HepG2 (cell line): Measurements from ENCODE around the gene MRPL36. TPM values are rescaled to one million over a fixed set of nuclear protein-coding genes. Genes with fewer than 3 reads are reported as not detected.

Experiments used
- BRCA1 ChIP-seq: sonication (generic); formaldehyde crosslinking; IDR thresholded peaks from 2 replicates; pipeline ENCODE4 v1.4.0; 2020; ENCODE audit warnings: missing genetic modification reagents
- CCDC6 ChIP-seq: sonication (generic); formaldehyde crosslinking; IDR thresholded peaks from 2 replicates; pipeline ENCODE4 v1.8.1; 2022; ENCODE audit warnings: mild to moderate bottlenecking, missing genetic modification reagents, moderate library complexity
- HCFC1 ChIP-seq: fragments of 150-350 bp; IDR thresholded peaks from 2 replicates; pipeline ENCODE4 v1.6.1; 2014; ENCODE audit warnings: low read depth, low read length
- HOXA7 ChIP-seq: sonication (generic); formaldehyde crosslinking; IDR thresholded peaks from 2 replicates; pipeline ENCODE4 v1.8.1; 2022; ENCODE audit warnings: mild to moderate bottlenecking, missing genetic modification reagents, moderate library complexity
- NFE2 ChIP-seq: sonication (generic); formaldehyde crosslinking; IDR thresholded peaks from 2 replicates; pipeline ENCODE4 v1.4.0; 2020; ENCODE audit warnings: missing genetic modification reagents
- NFIB ChIP-seq: sonication (generic); formaldehyde crosslinking; IDR thresholded peaks from 2 replicates; pipeline ENCODE4 v1.9.0; 2021; ENCODE audit warnings: missing genetic modification reagents, mild to moderate bottlenecking, borderline replicate concordance
- NRL ChIP-seq: sonication (generic); formaldehyde crosslinking; IDR thresholded peaks from 2 replicates; pipeline ENCODE4 v1.5.0; 2020; ENCODE audit warnings: missing genetic modification reagents, mild to moderate bottlenecking, moderate library complexity, borderline replicate concordance
- PRPF4 ChIP-seq: fragments of 200-400 bp; formaldehyde crosslinking; IDR thresholded peaks from 2 replicates; pipeline ENCODE4 v1.6.1; 2016; ENCODE audit warnings: low read length, low read depth; ENCODE audit not compliant: poor library complexity, severe bottlenecking
- TRAFD1 ChIP-seq: sonication (generic); formaldehyde crosslinking; IDR thresholded peaks from 2 replicates; pipeline ENCODE4 v1.5.1; 2020; ENCODE audit warnings: missing genetic modification reagents, mild to moderate bottlenecking, borderline replicate concordance
- XBP1 ChIP-seq: sonication (generic); formaldehyde crosslinking; IDR thresholded peaks from 2 replicates; pipeline ENCODE4 v1.5.0; 2020; ENCODE audit warnings: missing genetic modification reagents
- YEATS4 ChIP-seq: sonication (generic); formaldehyde crosslinking; IDR thresholded peaks from 2 replicates; pipeline ENCODE4 v1.4.0; 2020; ENCODE audit warnings: missing genetic modification reagents, borderline replicate concordance
- ZKSCAN8 ChIP-seq: IDR thresholded peaks from 2 replicates; pipeline ENCODE4 v1.6.1; 2016; ENCODE audit warnings: borderline replicate concordance, missing genetic modification reagents, missing compliant biosample characterization
- ZNF367 ChIP-seq: sonication (generic); formaldehyde crosslinking; IDR thresholded peaks from 2 replicates; pipeline ENCODE4 v1.4.0; 2020; ENCODE audit warnings: missing genetic modification reagents, borderline replicate concordance
- ZNF383 ChIP-seq: sonication (generic); formaldehyde crosslinking; IDR thresholded peaks from 2 replicates; pipeline ENCODE4 v1.4.0; 2020; ENCODE audit warnings: missing genetic modification reagents, mild to moderate bottlenecking, borderline replicate concordance
- ZNF484 ChIP-seq: sonication (generic); formaldehyde crosslinking; IDR thresholded peaks from 2 replicates; pipeline ENCODE4 v1.5.1; 2020; ENCODE audit warnings: mild to moderate bottlenecking, low read depth, missing genetic modification reagents, borderline replicate concordance
- ZNF605 ChIP-seq: sonication (generic); formaldehyde crosslinking; IDR thresholded peaks from 2 replicates; pipeline ENCODE4 v1.8.0; 2022; ENCODE audit warnings: mild to moderate bottlenecking, missing genetic modification reagents
- ZNF644 ChIP-seq: IDR thresholded peaks from 2 replicates; pipeline ENCODE4 v1.6.1; 2016; ENCODE audit warnings: low read depth
- polyA plus RNA-seq, 8 experiments: library from polyadenylated mRNA; depleted of rRNA in 3 of 8; stranded (reverse) in 7 of 8; unstranded in 1 of 8; fragments of >200 nt; fragmentation: Illumina TruSeq in 4 of 8; extraction: Trizol in 4 of 8; gene quantifications; 2 replicates each; pipeline versions ENCODE4 v1.2.1 to v1.2.3, GENCODE V29; 2011 to 2016; ENCODE audit warnings: low read depth in 4 of 8, missing spikeins in 1 of 8, mixed read lengths in 1 of 8; ENCODE audit not compliant: insufficient read depth in 1 of 8
- total RNA-seq, 5 experiments: library from RNA; depleted of rRNA; stranded (reverse); fragments of >200 nt; fragmentation: Illumina TruSeq; extraction: Trizol; gene quantifications; 2 replicates each; pipeline ENCODE4 v1.2.3, GENCODE V29; 2016; ENCODE audit warnings: low read depth in 1 of 5
- TF ChIP-seq, protein P1 (sequence below): sonication (generic); formaldehyde crosslinking; IDR thresholded peaks from 2 replicates; pipeline ENCODE4 v1.4.0; 2020; ENCODE audit warnings: missing genetic modification reagents
- TF ChIP-seq, protein P2 (sequence below): IDR thresholded peaks from 2 replicates; pipeline ENCODE4 v1.6.1; 2012; ENCODE audit warnings: low read depth, low read length, improper control_type of control experiment
- TF ChIP-seq, protein P3 (sequence below): sonication (generic); formaldehyde crosslinking; IDR thresholded peaks from 2 replicates; pipeline ENCODE4 v1.4.0; 2020; ENCODE audit warnings: missing genetic modification reagents
- TF ChIP-seq, protein P4 (sequence below): sonication (generic); formaldehyde crosslinking; IDR thresholded peaks from 2 replicates; pipeline ENCODE4 v1.4.0; 2020; ENCODE audit warnings: missing genetic modification reagents
- TF ChIP-seq, protein P5 (sequence below): sonication (generic); formaldehyde crosslinking; IDR thresholded peaks from 2 replicates; pipeline ENCODE4 v1.9.0; 2022; ENCODE audit warnings: low read depth, missing genetic modification reagents

MRPL36 gene
- total and polyA plus RNA-seq, 2 of the 13 experiments (the other 11 are each of a cell fraction or from before 2014, with no cell fraction given), result 71.3 to 113 TPM

DNA sequence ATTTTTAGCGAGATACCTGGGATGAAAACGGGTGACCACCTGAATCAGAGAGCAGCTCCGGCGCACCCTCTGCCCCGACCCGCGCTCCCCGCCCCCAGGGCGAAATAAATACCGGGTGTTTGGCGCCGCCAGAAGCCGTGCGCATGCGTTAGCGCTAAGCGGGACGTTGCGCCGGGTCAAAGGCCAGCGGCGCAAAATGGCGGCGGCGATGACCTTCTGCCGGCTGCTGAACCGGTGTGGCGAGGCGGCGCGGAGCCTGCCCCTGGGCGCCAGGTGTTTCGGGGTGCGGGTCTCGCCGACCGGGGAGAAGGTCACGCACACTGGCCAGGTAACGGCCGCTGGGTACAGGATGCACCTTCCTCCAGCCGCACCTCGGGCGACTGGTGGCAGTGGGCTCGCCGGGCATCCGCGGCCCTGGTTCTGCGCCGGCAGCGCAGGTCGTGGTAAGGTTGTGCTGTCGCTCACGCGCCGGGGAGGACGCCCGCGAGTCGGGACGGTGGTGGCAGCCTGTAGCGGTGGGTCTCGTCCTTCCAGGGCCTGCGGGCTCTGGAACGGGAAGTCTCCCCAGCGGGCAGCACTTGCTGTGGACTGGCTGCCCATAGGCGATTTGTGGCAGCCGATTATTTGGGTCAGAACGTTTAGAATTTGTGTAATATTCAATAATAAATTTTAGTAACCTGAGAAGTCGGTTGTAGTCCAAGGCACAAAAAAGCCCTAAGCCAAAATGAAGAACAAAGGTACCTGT lies 1.8 kb upstream of the MRPL36 start, which contains the start of gene NDUFS6 (continued):
- TF ChIP-seq, protein P1, sequence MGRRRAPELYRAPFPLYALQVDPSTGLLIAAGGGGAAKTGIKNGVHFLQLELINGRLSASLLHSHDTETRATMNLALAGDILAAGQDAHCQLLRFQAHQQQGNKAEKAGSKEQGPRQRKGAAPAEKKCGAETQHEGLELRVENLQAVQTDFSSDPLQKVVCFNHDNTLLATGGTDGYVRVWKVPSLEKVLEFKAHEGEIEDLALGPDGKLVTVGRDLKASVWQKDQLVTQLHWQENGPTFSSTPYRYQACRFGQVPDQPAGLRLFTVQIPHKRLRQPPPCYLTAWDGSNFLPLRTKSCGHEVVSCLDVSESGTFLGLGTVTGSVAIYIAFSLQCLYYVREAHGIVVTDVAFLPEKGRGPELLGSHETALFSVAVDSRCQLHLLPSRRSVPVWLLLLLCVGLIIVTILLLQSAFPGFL (CRISPR knock-in tag), result no peak
- no peak for TF ChIP-seq ZNF383 (CRISPR knock-in tag)
- TF ChIP-seq, protein P2, sequence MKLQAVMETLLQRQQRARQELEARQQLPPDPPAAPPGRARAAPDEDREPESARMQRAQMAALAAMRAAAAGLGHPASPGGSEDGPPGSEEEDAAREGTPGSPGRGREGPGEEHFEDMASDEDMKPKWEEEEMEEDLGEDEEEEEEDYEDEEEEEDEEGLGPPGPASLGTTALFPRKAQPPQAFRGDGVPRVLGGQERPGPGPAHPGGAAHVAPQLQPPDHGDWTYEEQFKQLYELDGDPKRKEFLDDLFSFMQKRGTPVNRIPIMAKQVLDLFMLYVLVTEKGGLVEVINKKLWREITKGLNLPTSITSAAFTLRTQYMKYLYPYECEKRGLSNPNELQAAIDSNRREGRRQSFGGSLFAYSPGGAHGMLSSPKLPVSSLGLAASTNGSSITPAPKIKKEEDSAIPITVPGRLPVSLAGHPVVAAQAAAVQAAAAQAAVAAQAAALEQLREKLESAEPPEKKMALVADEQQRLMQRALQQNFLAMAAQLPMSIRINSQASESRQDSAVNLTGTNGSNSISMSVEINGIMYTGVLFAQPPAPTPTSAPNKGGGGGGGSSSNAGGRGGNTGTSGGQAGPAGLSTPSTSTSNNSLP, result no peak
- TF ChIP-seq, protein P3, sequence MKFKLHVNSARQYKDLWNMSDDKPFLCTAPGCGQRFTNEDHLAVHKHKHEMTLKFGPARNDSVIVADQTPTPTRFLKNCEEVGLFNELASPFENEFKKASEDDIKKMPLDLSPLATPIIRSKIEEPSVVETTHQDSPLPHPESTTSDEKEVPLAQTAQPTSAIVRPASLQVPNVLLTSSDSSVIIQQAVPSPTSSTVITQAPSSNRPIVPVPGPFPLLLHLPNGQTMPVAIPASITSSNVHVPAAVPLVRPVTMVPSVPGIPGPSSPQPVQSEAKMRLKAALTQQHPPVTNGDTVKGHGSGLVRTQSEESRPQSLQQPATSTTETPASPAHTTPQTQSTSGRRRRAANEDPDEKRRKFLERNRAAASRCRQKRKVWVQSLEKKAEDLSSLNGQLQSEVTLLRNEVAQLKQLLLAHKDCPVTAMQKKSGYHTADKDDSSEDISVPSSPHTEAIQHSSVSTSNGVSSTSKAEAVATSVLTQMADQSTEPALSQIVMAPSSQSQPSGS (CRISPR knock-in tag), result peak; percentile 59; the same call in 1 of the 2 replicates
- TF ChIP-seq NFE2 (CRISPR knock-in tag), result no peak
- TF ChIP-seq YEATS4 (CRISPR knock-in tag), result peak; percentile 94
- peak; percentile 35; the same call in 1 of the 2 replicates for TF ChIP-seq NRL (CRISPR knock-in tag)
- no peak for TF ChIP-seq HOXA7 (CRISPR knock-in tag)
- no peak for TF ChIP-seq TRAFD1 (CRISPR knock-in tag)
- no peak for TF ChIP-seq ZNF484 (CRISPR knock-in tag)
- no peak for TF ChIP-seq ZKSCAN8 (CRISPR knock-in tag)
- 0 out of 2 replicates have a peak, but pooled peaks have one; percentile 37 for TF ChIP-seq ZNF605
- TF ChIP-seq HCFC1, result no peak
- no peak; the same call in 1 of the 2 replicates for TF ChIP-seq ZNF367
- TF ChIP-seq, protein P4, sequence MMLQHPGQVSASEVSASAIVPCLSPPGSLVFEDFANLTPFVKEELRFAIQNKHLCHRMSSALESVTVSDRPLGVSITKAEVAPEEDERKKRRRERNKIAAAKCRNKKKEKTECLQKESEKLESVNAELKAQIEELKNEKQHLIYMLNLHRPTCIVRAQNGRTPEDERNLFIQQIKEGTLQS (CRISPR knock-in tag), result no peak
- no peak for TF ChIP-seq ZNF644 (CRISPR knock-in tag)
- TF ChIP-seq NFIB (CRISPR knock-in tag), result no peak
- TF ChIP-seq, protein P5, sequence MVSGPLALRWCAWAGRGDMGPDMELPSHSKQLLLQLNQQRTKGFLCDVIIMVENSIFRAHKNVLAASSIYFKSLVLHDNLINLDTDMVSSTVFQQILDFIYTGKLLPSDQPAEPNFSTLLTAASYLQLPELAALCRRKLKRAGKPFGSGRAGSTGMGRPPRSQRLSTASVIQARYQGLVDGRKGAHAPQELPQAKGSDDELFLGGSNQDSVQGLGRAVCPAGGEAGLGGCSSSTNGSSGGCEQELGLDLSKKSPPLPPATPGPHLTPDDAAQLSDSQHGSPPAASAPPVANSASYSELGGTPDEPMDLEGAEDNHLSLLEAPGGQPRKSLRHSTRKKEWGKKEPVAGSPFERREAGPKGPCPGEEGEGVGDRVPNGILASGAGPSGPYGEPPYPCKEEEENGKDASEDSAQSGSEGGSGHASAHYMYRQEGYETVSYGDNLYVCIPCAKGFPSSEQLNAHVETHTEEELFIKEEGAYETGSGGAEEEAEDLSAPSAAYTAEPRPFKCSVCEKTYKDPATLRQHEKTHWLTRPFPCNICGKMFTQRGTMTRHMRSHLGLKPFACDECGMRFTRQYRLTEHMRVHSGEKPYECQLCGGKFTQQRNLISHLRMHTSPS, result peak; percentile 83
- TF ChIP-seq BRCA1 (CRISPR knock-in tag), result no peak
- TF ChIP-seq PRPF4, result no peak
- no peak for TF ChIP-seq XBP1 (CRISPR knock-in tag)
- no peak; the same call in 1 of the 2 replicates for TF ChIP-seq CCDC6
